ENCODE measurements around the gene YAP1.

Gene YAP1

DNA sequence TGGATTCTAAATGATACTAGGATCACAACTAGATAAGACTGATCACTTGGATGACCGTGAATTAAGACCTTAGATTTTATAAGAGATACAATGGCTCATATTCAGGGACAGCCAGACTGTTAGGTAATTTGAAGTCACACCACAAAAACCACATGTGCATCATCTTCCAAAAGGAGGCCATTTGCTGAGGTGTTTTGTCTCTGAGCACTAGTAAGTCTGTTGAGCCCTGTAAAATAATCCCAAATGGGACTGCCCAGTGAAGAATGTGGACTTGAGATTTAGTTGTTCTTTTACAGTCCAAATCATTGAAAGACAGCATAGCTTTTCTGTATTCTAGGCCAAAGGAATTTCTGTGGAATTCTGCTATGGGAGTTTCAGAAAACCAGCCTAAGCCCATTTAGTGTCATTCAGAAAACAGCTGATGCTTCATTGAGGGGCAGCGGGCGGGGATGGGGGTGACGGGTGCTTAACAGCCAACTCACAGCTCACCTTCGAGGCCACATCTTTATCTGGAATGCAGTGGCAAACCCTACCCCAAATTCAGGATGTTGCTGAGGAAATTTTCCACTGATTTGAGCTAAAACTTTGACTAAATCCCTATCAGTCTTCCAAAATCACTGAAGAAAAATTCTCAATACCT, 127.0 kb downstream of the YAP1 start:
- FAIRE-seq (no peak), DNase-seq (ENCODE audit: insufficient read length) (no peak)
- TF ChIP-seq POLR2AphosphoS5 (IDR thresholded peaks at IDR 0.05; ENCODE audit: low read depth, low read length) (no peak), TAF1 (IDR thresholded peaks at IDR 0.05; ENCODE audit: borderline replicate concordance, low read depth, low read length) (no peak), POLR2A (IDR thresholded peaks at IDR 0.05; ENCODE audit: low read depth, low read length) (no peak)

DNA sequence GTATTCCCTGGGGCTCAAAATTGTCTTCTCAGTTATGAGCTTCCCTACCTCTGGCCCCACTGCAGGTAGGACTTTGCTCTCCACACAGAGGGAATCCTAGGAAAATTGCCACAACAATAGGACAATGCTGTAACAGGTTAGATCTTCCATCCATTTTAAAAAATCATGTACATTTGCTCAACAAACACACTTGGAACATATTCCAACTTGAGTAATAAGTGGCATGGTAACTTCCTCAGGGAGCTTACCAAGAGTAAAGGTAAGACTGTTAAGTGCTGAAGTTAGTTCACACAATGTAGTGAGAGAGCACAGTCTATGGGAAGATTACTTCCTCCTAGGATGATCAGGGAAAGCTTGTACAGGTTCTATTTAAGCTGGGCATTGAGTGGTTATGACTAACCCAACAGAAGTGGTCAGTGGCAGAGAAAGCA, 128.2 kb downstream of the YAP1 start:
- DNase-seq (ENCODE audit: insufficient read length) (no peak), FAIRE-seq (no peak)
- TF ChIP-seq TAF1 (IDR thresholded peaks at IDR 0.05; ENCODE audit: borderline replicate concordance, low read depth, low read length) = no peak
- TF ChIP-seq POLR2AphosphoS5 (IDR thresholded peaks at IDR 0.05; ENCODE audit: low read depth, low read length) = no peak
- no peak for TF ChIP-seq POLR2A (IDR thresholded peaks at IDR 0.05; ENCODE audit: low read depth, low read length)

DNA sequence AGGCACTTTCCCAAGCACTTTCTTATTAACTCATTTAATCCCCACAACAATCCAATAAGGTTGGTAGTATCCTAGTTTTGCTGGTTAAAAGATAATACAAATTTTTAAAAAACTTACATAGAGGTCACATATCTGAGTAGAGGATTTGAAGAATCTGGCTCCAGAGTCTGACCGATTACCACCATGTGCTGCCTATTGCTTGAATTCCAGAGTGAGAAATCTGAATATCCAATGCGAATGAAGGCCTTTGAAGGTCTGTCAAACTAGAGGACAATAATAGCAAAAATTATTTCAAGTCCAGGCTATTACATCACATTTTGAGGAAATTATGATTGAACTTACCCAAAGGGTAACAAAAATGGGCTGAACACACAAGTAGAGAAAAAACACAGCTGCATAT, 129.2 kb downstream of the YAP1 start:
- FAIRE-seq (no peak), DNase-seq (ENCODE audit: insufficient read length) (no peak)
- TF ChIP-seq POLR2AphosphoS5 (IDR thresholded peaks at IDR 0.05; ENCODE audit: low read depth, low read length) (no peak), TAF1 (IDR thresholded peaks at IDR 0.05; ENCODE audit: borderline replicate concordance, low read depth, low read length) (no peak), POLR2A (IDR thresholded peaks at IDR 0.05; ENCODE audit: low read depth, low read length) (no peak)

DNA sequence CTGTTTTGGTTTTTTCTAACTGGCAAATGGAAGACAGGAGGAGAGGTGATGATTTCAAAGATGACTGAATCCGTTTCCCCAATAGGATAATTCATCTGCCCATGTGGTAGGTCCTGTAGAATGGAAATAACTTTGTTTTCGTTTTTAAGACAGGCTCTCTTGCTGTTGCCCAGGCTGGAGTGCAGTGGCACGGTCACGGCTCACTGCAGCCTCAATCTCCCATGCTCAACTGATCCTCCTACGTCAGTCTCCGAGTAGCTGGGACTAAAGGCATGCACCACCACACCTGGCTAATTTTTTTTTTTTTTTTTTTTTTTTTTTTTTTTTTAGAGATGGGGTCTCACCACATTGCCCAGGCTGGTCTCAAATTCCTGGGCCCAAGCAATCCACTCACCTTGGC, 129.7 kb downstream of the YAP1 start:
- no peak for FAIRE-seq
- no peak for TF ChIP-seq POLR2A (IDR thresholded peaks at IDR 0.05; ENCODE audit: low read depth, low read length)
- TF ChIP-seq TAF1 (IDR thresholded peaks at IDR 0.05; ENCODE audit: borderline replicate concordance, low read depth, low read length) = no peak
- TF ChIP-seq POLR2AphosphoS5 (IDR thresholded peaks at IDR 0.05; ENCODE audit: low read depth, low read length) = no peak
- no peak for DNase-seq (ENCODE audit: insufficient read length)

DNA sequence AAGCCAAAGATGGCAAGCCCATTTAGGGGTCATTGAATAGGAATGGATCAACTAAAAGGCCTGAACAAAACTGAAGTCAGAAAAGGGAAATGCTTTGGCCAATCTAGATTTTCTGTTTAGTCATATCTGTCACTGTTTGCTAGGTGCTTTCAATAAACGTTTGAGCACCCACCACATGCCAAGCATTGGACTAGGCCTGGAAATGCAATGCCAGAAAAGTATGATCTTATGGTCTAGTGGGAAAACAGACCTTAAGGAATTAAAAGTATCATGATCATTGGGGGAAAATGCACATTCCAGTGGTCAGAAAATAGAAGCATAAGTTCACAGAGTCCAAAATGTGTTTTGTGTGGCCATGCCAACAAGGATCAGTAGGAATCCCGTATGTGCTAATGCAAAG, 130.3 kb downstream of the YAP1 start:
- TF ChIP-seq POLR2A (IDR thresholded peaks at IDR 0.05; ENCODE audit: low read depth, low read length) (no peak), POLR2AphosphoS5 (IDR thresholded peaks at IDR 0.05; ENCODE audit: low read depth, low read length) (no peak), TAF1 (IDR thresholded peaks at IDR 0.05; ENCODE audit: borderline replicate concordance, low read depth, low read length) (no peak)
- peak; percentile 42 for FAIRE-seq
- DNase-seq (ENCODE audit: insufficient read length) = no peak

DNA sequence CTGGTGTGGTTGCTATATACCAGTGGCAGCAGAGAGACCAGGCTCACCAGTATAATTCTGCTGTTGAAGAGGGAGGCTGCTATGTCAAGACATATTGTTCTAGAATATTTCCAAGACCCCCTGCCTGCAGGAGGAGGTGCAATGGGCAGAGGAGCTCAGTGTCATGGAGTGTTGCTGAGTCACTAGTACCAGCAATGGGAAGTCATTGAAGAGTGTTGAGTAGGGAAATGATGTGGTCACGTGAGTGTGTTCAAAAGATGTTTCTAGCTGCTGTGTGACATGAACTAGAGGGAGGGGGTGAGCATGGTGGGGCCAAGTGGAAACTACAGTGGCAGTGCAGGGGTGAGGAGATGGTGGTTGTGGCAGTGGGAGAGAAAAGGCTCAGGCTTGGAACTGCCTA, 130.8 kb downstream of the YAP1 start:
- no peak for TF ChIP-seq POLR2AphosphoS5 (IDR thresholded peaks at IDR 0.05; ENCODE audit: low read depth, low read length)
- no peak for TF ChIP-seq POLR2A (IDR thresholded peaks at IDR 0.05; ENCODE audit: low read depth, low read length)
- no peak for TF ChIP-seq TAF1 (IDR thresholded peaks at IDR 0.05; ENCODE audit: borderline replicate concordance, low read depth, low read length)
- FAIRE-seq = no peak
- DNase-seq (ENCODE audit: insufficient read length) = no peak

DNA sequence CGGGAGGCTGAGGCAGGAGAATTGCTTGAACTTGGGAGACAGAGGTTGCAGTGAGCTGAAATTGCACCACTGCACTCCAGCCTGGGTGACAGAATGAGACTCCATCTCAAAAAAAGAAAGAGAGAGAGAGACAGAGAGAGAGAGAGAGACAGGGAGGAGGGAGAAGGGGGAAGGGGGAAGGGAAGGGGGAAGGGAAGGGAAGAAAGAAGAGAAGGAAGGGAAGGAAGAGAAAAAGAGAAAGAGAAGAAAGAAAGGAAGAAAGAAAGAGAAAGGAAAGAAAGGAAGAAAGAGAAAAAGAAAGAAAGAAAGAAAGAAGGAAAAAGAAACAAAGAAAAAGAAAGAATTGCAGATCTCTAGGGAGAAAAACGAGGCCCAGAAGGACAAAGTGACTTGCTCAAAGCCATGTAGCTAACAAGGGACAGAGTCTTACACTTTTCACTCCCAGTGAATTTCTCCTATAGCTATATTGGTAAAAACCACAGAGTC, 133.2 kb downstream of the YAP1 start:
- no peak for TF ChIP-seq TAF1 (IDR thresholded peaks at IDR 0.05; ENCODE audit: borderline replicate concordance, low read depth, low read length)
- no peak for TF ChIP-seq POLR2A (IDR thresholded peaks at IDR 0.05; ENCODE audit: low read depth, low read length)
- TF ChIP-seq POLR2AphosphoS5 (IDR thresholded peaks at IDR 0.05; ENCODE audit: low read depth, low read length) = no peak
- FAIRE-seq (no peak), DNase-seq (ENCODE audit: insufficient read length) (no peak)

DNA sequence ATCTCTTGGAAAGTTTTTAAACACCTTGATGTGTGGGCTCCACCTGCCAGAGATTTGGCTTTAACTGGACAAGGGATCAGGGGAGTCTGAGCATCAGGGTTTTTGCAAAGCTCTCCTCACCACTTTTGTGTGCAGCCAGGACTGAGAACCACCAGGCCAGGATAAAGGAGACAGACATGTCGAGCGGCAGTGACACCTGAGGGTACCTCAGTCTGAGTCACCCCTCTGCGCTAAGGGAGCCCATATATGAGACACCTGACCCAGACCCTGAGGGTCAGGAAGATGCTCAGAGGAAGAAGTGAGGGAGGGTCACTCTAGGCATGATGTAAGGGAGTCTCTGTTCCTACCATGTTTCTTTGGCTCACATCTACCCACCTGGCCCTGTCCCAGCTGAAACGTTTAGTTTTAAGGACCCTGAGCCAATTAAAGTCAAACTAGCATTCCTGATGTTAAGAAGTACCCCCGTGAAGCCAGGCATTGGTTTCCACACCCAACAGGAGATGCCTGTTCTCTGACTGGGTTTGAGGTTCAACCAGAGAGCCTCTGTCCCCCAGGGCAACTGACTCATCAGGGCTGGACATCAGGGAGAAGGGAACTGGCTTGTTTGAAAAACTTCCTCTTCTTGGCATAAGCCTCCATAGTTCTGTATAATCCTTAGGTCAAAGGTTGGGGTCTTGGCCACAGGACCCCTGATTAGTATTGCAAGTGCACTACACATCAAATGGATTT, 134.6 kb downstream of the YAP1 start:
- no peak for DNase-seq (ENCODE audit: insufficient read length)
- no peak for FAIRE-seq
- TF ChIP-seq POLR2A (IDR thresholded peaks at IDR 0.05; ENCODE audit: low read depth, low read length) (no peak), POLR2AphosphoS5 (IDR thresholded peaks at IDR 0.05; ENCODE audit: low read depth, low read length) (no peak), TAF1 (IDR thresholded peaks at IDR 0.05; ENCODE audit: borderline replicate concordance, low read depth, low read length) (no peak)

DNA sequence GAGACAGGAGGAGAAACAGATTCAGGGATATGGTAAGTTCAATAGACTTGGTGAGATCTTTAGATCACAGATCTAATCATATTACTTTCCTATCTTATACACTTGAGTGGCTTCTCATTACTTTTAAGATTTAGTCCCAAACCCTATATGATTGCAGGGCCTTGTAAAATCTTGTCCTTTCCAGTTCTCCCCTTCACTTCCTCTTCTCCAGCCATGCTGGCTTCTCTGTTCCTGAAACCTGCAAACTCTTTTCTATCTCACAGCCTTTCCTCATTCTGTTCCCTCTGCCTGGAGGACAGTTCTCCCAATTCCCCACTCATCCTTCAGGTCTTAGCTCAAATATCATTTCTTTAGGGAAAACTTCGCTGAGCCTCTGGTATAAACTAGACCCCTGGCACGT, 141.2 kb downstream of the YAP1 start:
- DNase-seq (ENCODE audit: insufficient read length) (no peak), FAIRE-seq (no peak)
- TF ChIP-seq POLR2AphosphoS5 (IDR thresholded peaks at IDR 0.05; ENCODE audit: low read depth, low read length) (no peak), TAF1 (IDR thresholded peaks at IDR 0.05; ENCODE audit: borderline replicate concordance, low read depth, low read length) (no peak), POLR2A (IDR thresholded peaks at IDR 0.05; ENCODE audit: low read depth, low read length) (no peak)

DNA sequence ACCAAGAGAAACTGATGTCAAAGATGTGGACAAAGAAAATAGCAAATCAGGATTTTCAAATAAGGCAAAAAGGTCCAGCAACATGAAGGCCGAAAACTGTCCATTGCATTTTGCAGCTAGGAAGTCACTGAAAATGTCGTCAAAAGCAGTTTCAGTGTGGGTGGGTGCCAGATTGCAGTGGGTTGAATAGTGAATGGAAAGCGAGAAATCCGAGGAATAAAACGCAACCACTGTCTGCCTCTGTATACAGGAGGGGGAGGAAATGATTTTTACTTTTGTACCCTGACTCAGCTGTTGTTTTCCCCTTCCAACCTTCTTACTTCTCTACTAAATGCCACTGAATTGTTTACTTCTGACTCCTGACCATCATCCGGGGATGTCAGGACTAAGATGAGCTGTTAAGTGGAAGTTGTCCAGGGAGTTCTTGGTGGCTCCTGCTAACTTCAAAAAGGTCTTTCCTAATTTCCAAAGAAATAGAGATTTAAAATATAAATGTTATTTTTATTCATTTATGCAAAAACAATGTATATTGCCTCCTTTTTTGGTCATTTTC, 142.2 kb downstream of the YAP1 start:
- TF ChIP-seq POLR2A (IDR thresholded peaks at IDR 0.05; ENCODE audit: low read depth, low read length) (no peak), POLR2AphosphoS5 (IDR thresholded peaks at IDR 0.05; ENCODE audit: low read depth, low read length) (no peak), TAF1 (IDR thresholded peaks at IDR 0.05; ENCODE audit: borderline replicate concordance, low read depth, low read length) (no peak)
- DNase-seq (ENCODE audit: insufficient read length) (no peak), FAIRE-seq (no peak)

DNA sequence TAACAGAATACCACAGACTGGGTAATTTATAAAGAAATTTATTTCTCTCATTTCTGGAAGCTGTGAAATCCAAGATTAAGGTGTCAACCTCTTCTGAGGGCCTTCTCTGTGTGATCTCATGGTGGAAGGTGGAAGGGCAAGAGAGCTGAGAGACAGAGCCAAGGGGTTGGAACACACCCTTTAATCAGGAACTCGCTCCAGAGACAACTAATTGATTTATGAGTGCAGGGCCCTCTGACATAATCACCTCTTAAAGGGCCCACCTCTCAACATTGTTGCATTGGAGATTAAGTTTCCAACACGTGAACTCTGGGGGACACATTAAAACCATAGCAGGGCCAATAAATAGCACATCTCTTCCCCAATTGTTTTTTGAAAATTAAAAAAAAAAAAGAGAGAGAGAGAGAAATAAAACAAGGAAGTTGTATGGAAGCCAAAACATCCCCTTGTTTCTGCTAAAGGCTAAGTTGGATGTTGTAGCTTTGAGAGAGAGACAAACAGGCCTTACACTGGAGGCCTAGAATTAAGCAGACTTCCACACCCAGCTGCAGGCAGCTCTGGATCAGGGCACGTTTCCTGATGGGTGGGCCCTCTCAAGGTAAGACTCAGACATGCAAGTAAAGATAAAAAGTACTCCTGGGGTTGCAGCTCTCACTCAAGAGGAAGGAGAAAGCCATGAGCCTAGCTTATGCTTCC, 142.9 kb downstream of the YAP1 start:
- TF ChIP-seq POLR2A (IDR thresholded peaks at IDR 0.05; ENCODE audit: low read depth, low read length) (no peak), POLR2AphosphoS5 (IDR thresholded peaks at IDR 0.05; ENCODE audit: low read depth, low read length) (no peak), TAF1 (IDR thresholded peaks at IDR 0.05; ENCODE audit: borderline replicate concordance, low read depth, low read length) (no peak)
- DNase-seq (ENCODE audit: insufficient read length) (no peak), FAIRE-seq (no peak)

All from GM12892 (cell line).